IPS-15b (cell line): ENCODE results near the gene POC1B.

Experiments used
- H3K27me3 ChIP-seq: one replicate; pipeline ENCODE4 v1.6.1; 2013; ENCODE audit warnings: low read length; ENCODE audit not compliant: control insufficient read depth, insufficient read depth
- H3K36me3 ChIP-seq: one replicate; pipeline ENCODE4 v1.6.1; 2013; ENCODE audit warnings: low read length; ENCODE audit not compliant: control insufficient read depth, insufficient read depth
- H3K4me1 ChIP-seq: one replicate; pipeline ENCODE4 v1.6.1; 2013; ENCODE audit warnings: mild to moderate bottlenecking, low read length; ENCODE audit not compliant: control insufficient read depth, insufficient read depth
- H3K4me3 ChIP-seq: one replicate; pipeline ENCODE4 v1.5.1; 2013; ENCODE audit warnings: low read depth, low read length
- H3K9ac ChIP-seq: one replicate; pipeline ENCODE4 v1.6.1; 2013; ENCODE audit warnings: low read depth, mild to moderate bottlenecking, low read length
- H3K9me3 ChIP-seq: one replicate; pipeline ENCODE4 v1.6.1; 2013; ENCODE audit warnings: mild to moderate bottlenecking, low read length; ENCODE audit not compliant: control insufficient read depth, insufficient read depth

The POC1B gene

GRCh38 chr12:89450907-89451306 is 74.9 kb downstream of the POC1B start:
- H3K9me3 ChIP-seq, result no peaks in the 10 kb centered on the region
- no peaks in the 10 kb centered on the region for H3K36me3 ChIP-seq
- H3K4me1 ChIP-seq, result no peaks in the 10 kb centered on the region
- H3K9ac ChIP-seq, result no peak overlapping the region
- no peaks in the 10 kb centered on the region for H3K27me3 ChIP-seq
- no peak overlapping the region for H3K4me3 ChIP-seq

GRCh38 chr12:89448951-89449371 is 76.9 kb downstream of the POC1B start:
- no peaks in the 10 kb centered on the region for H3K9me3 ChIP-seq
- no peaks in the 10 kb centered on the region for H3K27me3 ChIP-seq
- H3K4me3 ChIP-seq, result no peak overlapping the region
- H3K9ac ChIP-seq, result no peak overlapping the region
- no peaks in the 10 kb centered on the region for H3K4me1 ChIP-seq
- no peaks in the 10 kb centered on the region for H3K36me3 ChIP-seq

- H3K36me3 ChIP-seq, result no peaks in the 10 kb centered on the region
- no peaks in the 10 kb centered on the region for H3K4me1 ChIP-seq
- H3K4me3 ChIP-seq, result no peak overlapping the region
- no peaks in the 10 kb centered on the region for H3K27me3 ChIP-seq
- H3K9ac ChIP-seq, result no peak overlapping the region
- H3K9me3 ChIP-seq, result no peaks in the 10 kb centered on the region
These were observed 77.3 kb downstream of the POC1B start for GRCh38 chr12:89448526-89448925.

- Histone ChIP-seq H3K9ac (no peak overlapping the region), H3K9me3 (no peaks in the 10 kb centered on the region), H3K36me3 (no peaks in the 10 kb centered on the region), H3K27me3 (no peaks in the 10 kb centered on the region), H3K4me3 (no peak overlapping the region), H3K4me1 (no peaks in the 10 kb centered on the region)
These were observed 85.9 kb downstream of the POC1B start for GRCh38 chr12:89439941-89440340.

GRCh38 chr12:89437231-89437630 is 88.6 kb downstream of the POC1B start:
- no peak overlapping the region for H3K9ac ChIP-seq
- no peaks in the 10 kb centered on the region for H3K4me1 ChIP-seq
- H3K9me3 ChIP-seq, result no peaks in the 10 kb centered on the region
- H3K27me3 ChIP-seq, result no peaks in the 10 kb centered on the region
- H3K4me3 ChIP-seq, result no peak overlapping the region
- H3K36me3 ChIP-seq, result no peaks in the 10 kb centered on the region

GRCh38 chr12:89436062-89436461 is 89.8 kb downstream of the POC1B start:
- H3K9ac ChIP-seq, result no peak overlapping the region
- H3K4me1 ChIP-seq, result no peaks in the 10 kb centered on the region
- H3K27me3 ChIP-seq, result no peaks in the 10 kb centered on the region
- H3K4me3 ChIP-seq, result no peak overlapping the region
- H3K36me3 ChIP-seq, result no peaks in the 10 kb centered on the region
- no peaks in the 10 kb centered on the region for H3K9me3 ChIP-seq

GRCh38 chr12:89433634-89434033 is 92.2 kb downstream of the POC1B start:
- Histone ChIP-seq H3K4me1 (no peaks in the 10 kb centered on the region), H3K9ac (no peak overlapping the region), H3K27me3 (no peaks in the 10 kb centered on the region), H3K4me3 (no peak overlapping the region), H3K36me3 (no peaks in the 10 kb centered on the region), H3K9me3 (no peaks in the 10 kb centered on the region)

- no peaks in the 10 kb centered on the region for H3K9me3 ChIP-seq
- no peaks in the 10 kb centered on the region for H3K4me1 ChIP-seq
- no peaks in the 10 kb centered on the region for H3K27me3 ChIP-seq
- H3K36me3 ChIP-seq, result no peaks in the 10 kb centered on the region
- H3K9ac ChIP-seq, result no peak overlapping the region
- no peak overlapping the region for H3K4me3 ChIP-seq
These were observed 93.5 kb downstream of the POC1B start for GRCh38 chr12:89432396-89432795.

GRCh38 chr12:89429528-89429927 is 96.3 kb downstream of the POC1B start:
- Histone ChIP-seq H3K4me3 (no peak overlapping the region), H3K9ac (no peak overlapping the region), H3K9me3 (no peaks in the 10 kb centered on the region), H3K4me1 (no peaks in the 10 kb centered on the region), H3K36me3 (no peaks in the 10 kb centered on the region), H3K27me3 (no peaks in the 10 kb centered on the region)

- Histone ChIP-seq H3K9me3 (no peaks in the 10 kb centered on the region), H3K27me3 (no peaks in the 10 kb centered on the region), H3K36me3 (no peaks in the 10 kb centered on the region), H3K4me1 (no peaks in the 10 kb centered on the region), H3K9ac (no peak overlapping the region), H3K4me3 (no peak overlapping the region)
These were observed 98.2 kb downstream of the POC1B start for GRCh38 chr12:89427508-89428156.

- H3K4me3 ChIP-seq, result no peak overlapping the region
- no peak overlapping the region for H3K9ac ChIP-seq
- H3K27me3 ChIP-seq, result no peaks in the 10 kb centered on the region
- no peaks in the 10 kb centered on the region for H3K9me3 ChIP-seq
- H3K36me3 ChIP-seq, result no peaks in the 10 kb centered on the region
- H3K4me1 ChIP-seq, result no peaks in the 10 kb centered on the region
These were observed 101.0 kb downstream of the POC1B start for GRCh38 chr12:89424846-89425245.

- Histone ChIP-seq H3K27me3 (no peaks in the 10 kb centered on the region), H3K4me1 (no peaks in the 10 kb centered on the region), H3K9ac (no peak overlapping the region), H3K4me3 (no peak overlapping the region), H3K36me3 (no peaks in the 10 kb centered on the region), H3K9me3 (no peaks in the 10 kb centered on the region)
These were observed 101.5 kb downstream of the POC1B start for GRCh38 chr12:89424389-89424788.
